Measurements from ENCODE around the gene FAM117B.

FAM117B gene

GRCh38 chr2:202818321-202818720, 183.6 kb downstream of the FAM117B start:
- no peak for DNase-seq

Measured in activated CD4-positive, alpha-beta T cell treated with anti-CD3 and anti-CD28 coated beads, Interleukin-2, amount 50 U/mL, for 1 hour (primary cell).